Brain microvascular endothelial cell (primary cell): ENCODE measurements around the gene NUP43.

Experiments
- DNase-seq: peaks from one replicate; pipeline ENCODE4 v3.0.0-alpha.2; 2020
- H3K27ac ChIP-seq: fragments of 250-450 bp; sonication (Bioruptor Pico); 2 replicates; pipeline ENCODE4 v1.5.1; 2020; ENCODE audit warnings: mild to moderate bottlenecking, moderate library complexity
- H3K27me3 ChIP-seq: fragments of 250-450 bp; sonication (Bioruptor Pico); replicated peaks from 2 replicates; pipeline ENCODE4 v1.5.1; 2020; ENCODE audit warnings: mild to moderate bottlenecking
- H3K36me3 ChIP-seq: fragments of 250-450 bp; sonication (Bioruptor Pico); replicated peaks from 2 replicates; pipeline ENCODE4 v1.5.1; 2020; ENCODE audit warnings: mild to moderate bottlenecking
- H3K4me3 ChIP-seq: 2 replicates; pipeline ENCODE4 v1.5.1; 2011; ENCODE audit warnings: low read depth, mild to moderate bottlenecking, control low read depth, low read length, moderate library complexity
- in situ Hi-C: cut with HindIII; loops from 2 replicates; pipeline ENCODE4 v1.10.0; 2017; ENCODE audit warnings: low sequenced_read_pairs, low pct_ligation_motif_present
- TF ChIP-seq, protein P1 (sequence below): IDR thresholded peaks from 2 replicates; pipeline ENCODE4 v1.5.1; 2011; ENCODE audit warnings: low read depth, mild to moderate bottlenecking, moderate library complexity, low read length, control low read depth, inconsistent platforms; ENCODE audit errors: missing control alignments

NUP43 gene

DNA sequence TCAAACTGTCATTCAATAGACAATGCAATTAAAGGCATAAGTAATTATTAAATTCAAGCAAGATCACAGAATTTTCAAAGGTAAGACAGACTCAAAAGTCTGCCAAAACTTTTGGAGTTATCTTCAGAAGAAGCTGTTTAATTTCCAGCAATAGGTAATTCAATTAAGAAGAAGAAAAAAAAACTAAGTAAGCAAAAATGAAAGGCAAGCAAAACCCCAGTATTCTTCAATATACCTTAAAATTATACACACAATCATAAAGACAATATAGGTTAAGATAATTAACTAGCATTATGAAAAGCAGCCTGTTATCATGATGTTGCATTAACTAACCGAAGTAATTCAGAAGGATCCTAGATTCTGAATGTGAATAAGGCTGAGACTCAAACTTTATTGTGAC is 31.9 kb downstream of the NUP43 start:
- Histone ChIP-seq H3K36me3 (no peaks in the 10 kb centered on the region), H3K27ac (no peak overlapping the region), H3K4me3 (no peak overlapping the region), H3K27me3 (no peaks in the 10 kb centered on the region)
- TF ChIP-seq, protein P1, sequence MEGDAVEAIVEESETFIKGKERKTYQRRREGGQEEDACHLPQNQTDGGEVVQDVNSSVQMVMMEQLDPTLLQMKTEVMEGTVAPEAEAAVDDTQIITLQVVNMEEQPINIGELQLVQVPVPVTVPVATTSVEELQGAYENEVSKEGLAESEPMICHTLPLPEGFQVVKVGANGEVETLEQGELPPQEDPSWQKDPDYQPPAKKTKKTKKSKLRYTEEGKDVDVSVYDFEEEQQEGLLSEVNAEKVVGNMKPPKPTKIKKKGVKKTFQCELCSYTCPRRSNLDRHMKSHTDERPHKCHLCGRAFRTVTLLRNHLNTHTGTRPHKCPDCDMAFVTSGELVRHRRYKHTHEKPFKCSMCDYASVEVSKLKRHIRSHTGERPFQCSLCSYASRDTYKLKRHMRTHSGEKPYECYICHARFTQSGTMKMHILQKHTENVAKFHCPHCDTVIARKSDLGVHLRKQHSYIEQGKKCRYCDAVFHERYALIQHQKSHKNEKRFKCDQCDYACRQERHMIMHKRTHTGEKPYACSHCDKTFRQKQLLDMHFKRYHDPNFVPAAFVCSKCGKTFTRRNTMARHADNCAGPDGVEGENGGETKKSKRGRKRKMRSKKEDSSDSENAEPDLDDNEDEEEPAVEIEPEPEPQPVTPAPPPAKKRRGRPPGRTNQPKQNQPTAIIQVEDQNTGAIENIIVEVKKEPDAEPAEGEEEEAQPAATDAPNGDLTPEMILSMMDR: no peak
- no peak for DNase-seq
- in situ Hi-C loops: no loop called here

DNA sequence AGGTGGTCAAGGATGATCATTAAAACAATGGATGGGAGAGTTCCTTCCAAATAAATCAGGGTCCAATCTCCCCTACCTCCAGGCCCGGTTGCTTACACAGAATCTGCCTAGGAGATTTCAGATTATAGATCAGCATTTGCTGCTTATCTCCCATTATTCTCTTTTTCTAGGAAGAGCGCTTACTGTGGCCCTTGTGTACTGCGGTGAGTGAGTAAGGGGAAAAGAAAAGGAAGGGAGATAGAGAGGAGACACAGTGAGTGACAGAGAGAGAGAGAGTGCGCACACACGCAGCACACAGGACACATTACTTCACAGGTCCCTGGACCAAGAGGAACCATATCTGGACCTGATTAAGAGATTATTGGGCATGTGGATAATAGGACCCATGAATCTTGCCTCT is 34.6 kb downstream of the NUP43 start:
- no peak overlapping the region for H3K4me3 ChIP-seq
- no peaks in the 10 kb centered on the region for H3K36me3 ChIP-seq
- TF ChIP-seq, protein P1: no peak
- in situ Hi-C loops: no loop called here
- H3K27me3 ChIP-seq: no peaks in the 10 kb centered on the region
- DNase-seq: no peak
- no peak overlapping the region for H3K27ac ChIP-seq

DNA sequence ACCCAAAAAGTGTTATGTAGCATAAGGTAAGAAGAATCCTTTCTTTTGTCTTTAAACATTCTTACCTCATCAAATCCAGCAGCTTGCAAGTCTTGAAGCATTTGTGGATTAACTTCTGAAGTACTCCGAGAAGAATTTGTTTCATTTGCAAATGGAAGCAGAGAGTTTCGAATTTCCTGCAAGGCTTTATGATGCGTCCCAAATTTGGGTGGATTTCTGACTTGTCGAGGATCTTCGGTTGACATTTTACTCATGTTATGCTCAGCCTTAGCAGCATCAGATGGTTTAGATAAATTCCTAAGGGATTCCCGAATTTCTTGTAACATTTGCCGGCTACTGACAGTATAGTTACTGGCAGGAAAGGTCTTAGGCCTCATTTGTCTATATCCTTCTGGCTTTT is 44.6 kb downstream of the NUP43 start:
- Histone ChIP-seq H3K27ac (no peak overlapping the region), H3K4me3 (no peak overlapping the region), H3K27me3 (no peaks in the 10 kb centered on the region), H3K36me3 (no peaks in the 10 kb centered on the region)
- no peak for DNase-seq
- TF ChIP-seq, protein P1: no peak
- in situ Hi-C loops: no loop called here

DNA sequence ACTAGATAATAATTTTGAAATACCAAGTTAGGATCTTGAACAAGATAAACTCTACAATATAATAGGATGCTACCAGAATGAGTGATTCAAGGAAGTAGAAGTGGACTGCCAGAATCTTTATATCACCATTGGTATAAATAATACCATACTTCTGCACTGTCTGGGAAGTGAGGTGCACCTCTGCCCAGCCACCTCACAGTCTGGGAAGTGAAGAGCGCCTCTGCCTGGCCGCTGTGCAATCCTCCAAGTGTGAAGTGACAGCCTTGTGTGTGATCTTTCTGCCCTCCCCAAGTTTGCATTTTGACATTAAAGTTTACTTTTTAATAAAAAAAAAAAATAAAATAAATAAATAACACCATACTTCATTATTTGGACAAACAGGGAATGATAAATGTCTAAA is 47.2 kb downstream of the NUP43 start:
- TF ChIP-seq, protein P1: peak; percentile 7
- in situ Hi-C loops: no loop called here
- H3K27ac ChIP-seq: no peak overlapping the region
- peaks cover 1% of the 10 kb centered on the region for H3K36me3 ChIP-seq
- DNase-seq: no peak
- H3K27me3 ChIP-seq: no peaks in the 10 kb centered on the region
- no peak overlapping the region for H3K4me3 ChIP-seq

DNA sequence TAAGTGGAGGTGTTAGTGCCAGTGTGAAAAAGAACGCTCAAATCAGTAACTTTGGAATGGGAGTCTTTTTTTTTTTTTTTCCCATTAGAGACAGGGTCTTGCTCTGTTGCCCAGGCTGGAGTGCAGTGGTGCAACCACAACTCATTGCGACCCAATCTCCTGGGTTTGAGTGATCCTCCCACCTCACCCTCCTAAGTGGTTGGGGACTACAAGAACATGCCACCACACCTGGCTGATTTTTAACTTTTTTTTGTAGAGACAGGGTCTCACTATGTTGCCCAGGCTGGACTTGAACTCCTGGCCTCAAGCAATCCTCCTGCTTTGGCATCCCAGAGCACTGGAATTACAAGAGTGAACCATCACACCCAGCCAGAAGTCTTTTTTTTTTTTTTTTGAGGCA is 48.2 kb downstream of the NUP43 start:
- no peak for DNase-seq
- in situ Hi-C loops: no loop called here
- peaks cover 11% of the 10 kb centered on the region for H3K36me3 ChIP-seq
- H3K27me3 ChIP-seq: no peaks in the 10 kb centered on the region
- TF ChIP-seq, protein P1: no peak
- H3K4me3 ChIP-seq: no peak overlapping the region
- no peak overlapping the region for H3K27ac ChIP-seq

DNA sequence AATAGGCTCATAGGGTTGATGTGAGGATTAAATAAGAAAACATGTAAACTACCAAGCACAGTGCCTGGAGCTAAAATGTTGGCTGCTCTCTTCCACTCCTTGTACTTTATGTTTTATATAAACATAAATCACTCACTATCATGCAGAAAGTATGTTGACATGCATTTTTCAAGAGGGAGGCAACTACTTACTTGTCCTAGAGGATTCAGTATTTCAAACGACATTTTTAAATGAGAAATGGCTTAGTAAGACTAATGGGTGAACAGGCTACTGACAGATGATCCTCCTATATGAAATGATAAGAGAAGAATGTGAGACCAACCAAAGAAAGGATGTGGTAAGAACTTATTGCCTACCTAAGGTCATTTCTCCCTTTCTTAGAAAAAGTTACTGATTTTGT is 49.4 kb downstream of the NUP43 start:
- H3K27ac ChIP-seq: no peak overlapping the region
- TF ChIP-seq, protein P1: no peak
- no peaks in the 10 kb centered on the region for H3K27me3 ChIP-seq
- peaks cover 16% of the 10 kb centered on the region for H3K36me3 ChIP-seq
- no peak overlapping the region for H3K4me3 ChIP-seq
- in situ Hi-C loops: no loop called here
- peak; percentile 12 for DNase-seq
